Colonic mucosa (tissue), 4 donors: ENCODE results near the gene DNMT3B. TPM values are rescaled to one million over a fixed set of nuclear protein-coding genes. Genes with fewer than 3 reads are reported as not detected.
"Not testable (repeated sequence)": the region's sequence is repeated elsewhere in the genome, so short reads cannot be mapped to it uniquely, and the experiment has no call there.

Experiments
- DNase-seq: peaks from one replicate; pipeline ENCODE4 v3.0.0-alpha.2; 2020
- H3K27ac ChIP-seq: fragments of 200-600 bp; one replicate; pipeline ENCODE4 v1.8.0; 2021
- H3K27me3 ChIP-seq: fragments of 200-600 bp; one replicate; pipeline ENCODE4 v1.8.0; 2021
- H3K36me3 ChIP-seq: fragments of 200-600 bp; one replicate; pipeline ENCODE4 v1.8.0; 2021
- H3K4me1 ChIP-seq: fragments of 200-600 bp; one replicate; pipeline ENCODE4 v1.8.0; 2021; ENCODE audit warnings: mild to moderate bottlenecking
- H3K4me3 ChIP-seq: fragments of 200-600 bp; one replicate; pipeline ENCODE4 v1.8.0; 2021
- H3K9ac ChIP-seq, 2 donors: one replicate each; pipeline ENCODE4 v1.7.0; 2013; ENCODE audit warnings: control low read depth in 2 of 2, low read depth in 2 of 2, low read length in 2 of 2
- H3K9me3 ChIP-seq: fragments of 200-600 bp; one replicate; pipeline ENCODE4 v1.8.0; 2021
- CTCF ChIP-seq: fragments of 200-600 bp; IDR thresholded peaks from one replicate; pipeline ENCODE4 v1.8.0; 2022; ENCODE audit warnings: antibody characterized with exemption, mild to moderate bottlenecking
- intact Hi-C: fragments of 100-400 bp; cut with DNase I; formaldehyde crosslinking; loops from one replicate; pipeline ENCODE4 v1.14.1; 2022
- total RNA-seq, 2 donors: library from RNA; stranded (reverse); fragmentation: NEBNext Ultra II Directional in 1 of 2; extraction: Animal tissue kit (Norgen Biotek cat#: 25700) in 1 of 2; gene quantifications; one replicate each; pipeline ENCODE4 v1.2.1, GENCODE V29; 2021
- donor health status: healthy.
- donor health status: DM: no; HTN: no; CAD: no.
- donor health status: DM: no; HTN: no; CAD: no.

Gene DNMT3B
- total RNA-seq, 2 donors from 2014 or later = 0.80 to 3.3 TPM

- TF ChIP-seq CTCF = no peak
- Histone ChIP-seq H3K27me3 (no peaks in the 10 kb centered on the region), H3K9ac (no peak overlapping the region), H3K36me3 (no peaks in the 10 kb centered on the region), H3K27ac (no peak overlapping the region), H3K9me3 (no peaks in the 10 kb centered on the region), H3K4me1 (no peaks in the 10 kb centered on the region), H3K4me3 (no peak overlapping the region)
- DNase-seq = no peak
- intact Hi-C loops = no loop called here
Observed at GRCh38 chr20:32756156-32756555, 6.0 kb upstream of the DNMT3B start.

DNA sequence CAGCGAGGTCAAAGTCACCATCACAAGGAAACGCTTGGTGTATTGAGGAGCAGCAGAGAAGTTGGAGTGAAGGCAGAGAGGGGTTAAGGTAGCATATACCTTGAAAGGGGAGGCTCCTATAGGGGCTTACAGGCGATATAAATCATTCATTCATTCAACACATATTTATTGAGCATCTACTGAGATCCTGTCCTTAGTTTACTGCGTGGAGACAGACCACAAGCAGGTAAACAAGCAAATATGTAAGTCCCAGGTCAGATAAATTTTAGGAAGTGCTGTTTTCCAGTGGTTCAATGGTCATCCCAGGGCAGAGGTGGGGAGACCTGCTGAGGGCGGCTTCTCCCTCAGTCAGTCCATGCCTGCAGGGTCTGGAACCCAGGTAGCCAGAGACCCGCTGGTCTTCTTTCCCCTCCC is 761 bp upstream of the DNMT3B start:
- no peaks in the 10 kb centered on the region for H3K36me3 ChIP-seq
- peak overlapping the region; percentile 8 to 13 for H3K9ac ChIP-seq
- no peaks in the 10 kb centered on the region for H3K27me3 ChIP-seq
- peak overlapping the region; percentile 66 for H3K4me3 ChIP-seq
- peaks cover 5% of the 10 kb centered on the region for H3K4me1 ChIP-seq
- no peaks in the 10 kb centered on the region for H3K9me3 ChIP-seq
- intact Hi-C loops = no loop called here
- DNase-seq = no peak
- no peak overlapping the region for H3K27ac ChIP-seq
- TF ChIP-seq CTCF = no peak

- TF ChIP-seq CTCF = no peak
- H3K36me3 ChIP-seq = no peaks in the 10 kb centered on the region
- H3K4me1 ChIP-seq = peaks cover 5% of the 10 kb centered on the region
- peak overlapping the region; percentile 66 for H3K4me3 ChIP-seq
- no peak overlapping the region for H3K27ac ChIP-seq
- H3K9ac ChIP-seq = peak overlapping the region; percentile 58 to 86
- H3K27me3 ChIP-seq = no peaks in the 10 kb centered on the region
- DNase-seq = peak; percentile 32
- intact Hi-C loops = no loop called here
- no peaks in the 10 kb centered on the region for H3K9me3 ChIP-seq
Observed at GRCh38 chr20:32762754-32763201, 593 bp downstream of the DNMT3B start.

- no peak for TF ChIP-seq CTCF
- no peaks in the 10 kb centered on the region for H3K36me3 ChIP-seq
- no peak for DNase-seq
- H3K9me3 ChIP-seq = no peaks in the 10 kb centered on the region
- H3K4me1 ChIP-seq = peaks cover 5% of the 10 kb centered on the region
- peak overlapping the region; percentile 66 for H3K4me3 ChIP-seq
- H3K27me3 ChIP-seq = no peaks in the 10 kb centered on the region
- H3K27ac ChIP-seq = no peak overlapping the region
- intact Hi-C loops = no loop called here
- peak overlapping the region; percentile 58 to 86 for H3K9ac ChIP-seq
Observed at GRCh38 chr20:32763202-32764004, 1.2 kb downstream of the DNMT3B start.

- no peak overlapping the region for H3K4me3 ChIP-seq
- H3K36me3 ChIP-seq = no peaks in the 10 kb centered on the region
- no peak for DNase-seq
- H3K27me3 ChIP-seq = no peaks in the 10 kb centered on the region
- intact Hi-C loops = no loop called here
- H3K9ac ChIP-seq = no peak overlapping the region
- TF ChIP-seq CTCF = no peak
- H3K27ac ChIP-seq = no peak overlapping the region
- peaks cover 5% of the 10 kb centered on the region for H3K4me1 ChIP-seq
- no peaks in the 10 kb centered on the region for H3K9me3 ChIP-seq
Observed at GRCh38 chr20:32764005-32764960, 2.1 kb downstream of the DNMT3B start.

DNA sequence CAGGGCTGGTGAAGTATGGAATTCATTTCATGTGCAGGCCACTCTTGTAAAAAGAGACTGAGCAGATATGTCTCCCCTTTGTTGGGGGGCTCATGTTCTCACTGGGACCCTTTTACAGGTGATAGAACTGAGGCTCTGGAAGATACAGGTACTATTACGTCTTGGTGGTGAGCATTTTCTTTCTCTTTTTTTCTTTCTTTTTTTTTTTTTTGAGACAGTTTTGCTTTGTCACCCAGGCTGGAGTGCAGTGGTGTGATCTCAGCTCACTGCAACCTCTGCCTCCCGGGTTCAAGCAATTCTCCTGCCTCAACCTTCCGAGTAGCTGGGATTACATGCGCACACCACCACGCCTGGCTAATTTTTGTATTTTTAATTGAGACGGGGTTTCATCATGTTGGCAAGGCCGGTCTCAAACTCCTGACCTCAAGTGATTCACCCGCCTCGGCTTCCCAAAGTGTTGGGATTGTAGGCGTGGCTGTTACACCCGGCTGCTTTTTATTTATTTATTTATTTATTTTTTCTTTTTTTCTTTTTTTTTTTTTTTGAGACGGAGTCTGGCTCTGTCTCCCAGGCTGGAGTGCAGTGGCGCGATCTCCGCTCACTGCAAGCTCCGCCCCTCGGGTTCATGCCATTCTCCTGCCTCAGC is 3.2 kb downstream of the DNMT3B start:
- H3K4me3 ChIP-seq = not testable (repeated sequence)

More for the DNA sequence above, 3.2 kb downstream of the DNMT3B start:
- intact Hi-C loops, H3K9me3 ChIP-seq, H3K27ac ChIP-seq, H3K36me3 ChIP-seq, H3K4me1 ChIP-seq, H3K9ac ChIP-seq, H3K27me3 ChIP-seq, DNase-seq: not testable (repeated sequence)
